A549 treated with Mapracorat at 1 μM for 4 hours (cell line): ENCODE results near the gene MYH1. TPM values are rescaled to one million over a fixed set of nuclear protein-coding genes. Genes with fewer than 3 reads are reported as not detected.

Experiments
- total RNA-seq: library from RNA; stranded (reverse); fragments of 200-300 nt; extraction: Qiagen RNA extraction; gene quantifications from 5 replicates; pipeline ENCODE4 v1.2.3, GENCODE V29; 2022

Gene MYH1
- not detected in 5 replicates for total RNA-seq

GRCh38 chr17:10518271-10519037 is at the start of gene MYH1:
MYH1 (minus strand) TSS chr17:10518542; CDS start chr17:10516642, 1,900 bp downstream.

GRCh38 chr17:10549096-10549842 is 30.9 kb upstream of the MYH1 start, which contains the start of gene MYH2:
MYH2 (minus strand) TSS chr17:10549658; CDS start chr17:10547920, 1,738 bp downstream.

GRCh38 chr17:10469459-10469858 is 48.9 kb downstream of the MYH1 start, which contains the start of gene MYH4:
MYH4 (minus strand) TSS chr17:10469559; CDS start chr17:10466745, 2,814 bp downstream.

Other genes with a start within 250 kb of the MYH1 start
- not detected in 5 replicates for gene MYH13, start 145.5 kb downstream of the MYH1 start, total RNA-seq
- not detected in 5 replicates for gene MYH8, start 96.6 kb downstream of the MYH1 start, total RNA-seq
- gene MYH4, start 49.0 kb downstream of the MYH1 start, total RNA-seq: not detected in 5 replicates
- gene MYH2, start 31.1 kb upstream of the MYH1 start, total RNA-seq: not detected in 5 replicates
- gene MYH3, start 138.8 kb upstream of the MYH1 start, total RNA-seq: 0.72 to 1.6 TPM (median 0.74 TPM) in 5 replicates
- 46.8 to 60.0 TPM (median 59.4 TPM) in 5 replicates for gene SCO1, start 179.0 kb upstream of the MYH1 start, total RNA-seq
- 6.6 to 9.2 TPM (median 8.7 TPM) in 5 replicates for gene ADPRM, start 179.1 kb upstream of the MYH1 start, total RNA-seq
- gene TMEM220, start 211.5 kb upstream of the MYH1 start, total RNA-seq: 1.6 to 4.9 TPM (median 3.5 TPM) in 5 replicates